ENCODE data around the gene RASGRP1.

Gene RASGRP1

DNA sequence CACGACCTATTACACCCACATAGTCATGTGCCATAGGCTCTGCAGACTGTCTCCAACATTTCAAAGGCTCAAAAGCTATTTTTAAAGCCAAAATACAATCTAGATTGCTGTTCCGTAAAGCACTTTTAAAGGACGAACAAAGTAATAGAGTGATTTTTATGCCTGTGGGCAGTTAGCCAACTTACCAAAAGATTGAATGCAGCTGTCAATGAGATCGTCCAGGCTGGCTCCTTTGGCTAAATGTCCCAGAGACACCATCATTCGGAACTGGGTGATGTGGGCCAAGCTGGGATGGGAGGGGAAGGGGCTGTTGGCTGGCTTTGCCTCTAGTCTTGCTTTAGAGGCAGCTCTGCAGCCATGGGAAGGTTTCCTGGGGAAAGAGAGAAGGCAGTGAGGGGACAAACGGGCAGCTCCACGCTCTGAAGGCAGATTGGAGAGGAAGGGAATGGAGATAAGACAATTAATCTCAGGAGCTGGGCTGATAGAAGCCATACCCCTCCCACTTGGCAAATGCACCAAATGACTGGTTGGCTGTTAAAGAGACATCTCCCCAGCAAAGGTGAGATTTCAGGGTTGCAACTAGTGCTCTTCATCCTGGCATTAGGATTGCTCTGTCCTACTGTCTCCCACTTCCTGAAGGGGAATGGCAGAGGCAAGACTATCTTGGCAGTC is 4.8 kb downstream of the RASGRP1 start:
- H3K27me3 Mint-ChIP-seq, result no peaks in the 10 kb centered on the region
- H3K4me3 Mint-ChIP-seq, result peak overlapping the region; percentile 77
- CTCF ChIA-PET, result interaction anchor here (1.2 to 11.1 kb wide), 5 partner anchors 65 to 137 kb away, joined by 3 to 341 read pairs (median 50); partner anchors contain the start of gene FAM98B
- no peaks in the 10 kb centered on the region for H3K9me3 Mint-ChIP-seq
- peaks cover 86% of the 10 kb centered on the region for H3K36me3 Mint-ChIP-seq
- no peak for DNase-seq
- H3K4me1 Mint-ChIP-seq, result peaks cover 76% of the 10 kb centered on the region
- H3K27ac Mint-ChIP-seq, result peak overlapping the region; percentile 96

DNA sequence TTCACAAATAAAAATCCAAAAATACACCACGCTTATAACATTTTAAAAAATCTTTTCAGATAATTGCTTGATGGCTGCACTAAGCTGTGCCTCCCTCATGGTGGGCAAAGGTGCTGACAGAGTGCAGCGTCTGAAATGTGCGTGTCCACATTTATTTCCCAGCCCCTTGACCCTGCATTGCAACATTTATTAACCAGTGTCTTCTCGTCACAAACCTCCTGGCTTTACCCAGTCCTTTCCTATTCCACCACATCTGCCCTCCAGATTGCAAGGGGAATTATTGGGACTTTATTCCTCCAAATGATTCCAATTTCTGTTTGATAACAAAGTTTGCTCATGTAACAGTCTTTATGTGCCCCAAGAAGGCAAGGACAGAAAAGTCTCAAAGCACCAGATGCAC is 5.5 kb downstream of the RASGRP1 start:
- peak overlapping the region; percentile 77 for H3K4me3 Mint-ChIP-seq
- H3K27ac Mint-ChIP-seq, result peak overlapping the region; percentile 96
- H3K9me3 Mint-ChIP-seq, result no peaks in the 10 kb centered on the region
- peaks cover 88% of the 10 kb centered on the region for H3K36me3 Mint-ChIP-seq
- no peaks in the 10 kb centered on the region for H3K27me3 Mint-ChIP-seq
- DNase-seq, result no peak
- H3K4me1 Mint-ChIP-seq, result peaks cover 83% of the 10 kb centered on the region
- CTCF ChIA-PET, result interaction anchor here (6.4 to 11.1 kb wide), 3 partner anchors 114 to 138 kb away, joined by 50 to 341 read pairs (median 64); no protein-coding TSS in a partner anchor

DNA sequence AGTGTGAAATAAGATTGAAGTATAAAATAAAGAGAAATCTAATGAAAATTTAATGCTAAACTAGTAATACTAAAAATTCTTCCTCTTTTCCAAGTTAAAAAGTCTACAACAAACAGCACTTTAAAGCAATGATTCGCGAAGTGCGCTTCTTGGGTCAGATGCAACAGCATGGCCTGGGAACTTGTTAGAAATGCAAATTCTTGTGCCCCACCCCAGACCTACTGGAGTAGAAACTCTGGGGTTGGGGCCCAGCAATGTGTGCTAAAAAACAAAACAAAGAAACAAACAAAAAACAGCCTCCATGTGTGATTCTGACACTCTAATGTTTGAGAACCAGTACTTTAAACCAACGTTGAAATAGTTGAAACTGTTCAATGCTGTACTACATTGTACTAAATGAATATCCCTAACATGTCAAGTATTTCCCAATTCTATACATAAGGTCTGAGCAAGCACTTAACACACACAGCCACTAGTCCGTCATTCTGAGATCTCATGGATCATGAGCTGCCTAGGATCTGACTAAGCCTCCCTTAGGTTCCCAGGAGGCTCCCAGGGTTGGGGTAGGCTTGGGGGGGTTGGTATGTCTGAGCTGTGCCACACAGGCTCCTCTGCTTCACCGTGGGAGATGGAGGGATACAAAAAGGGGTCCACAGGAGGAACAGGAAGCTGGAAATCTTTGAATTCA is 6.1 kb downstream of the RASGRP1 start:
- no peak for DNase-seq
- CTCF ChIA-PET, result interaction anchor here (6.4 to 11.1 kb wide), 3 partner anchors 114 to 138 kb away, joined by 50 to 341 read pairs (median 64); no protein-coding TSS in a partner anchor
- H3K27me3 Mint-ChIP-seq, result no peaks in the 10 kb centered on the region
- peak overlapping the region; percentile 96 for H3K27ac Mint-ChIP-seq
- peaks cover 89% of the 10 kb centered on the region for H3K4me1 Mint-ChIP-seq
- H3K36me3 Mint-ChIP-seq, result peaks cover 90% of the 10 kb centered on the region
- H3K9me3 Mint-ChIP-seq, result no peaks in the 10 kb centered on the region
- H3K4me3 Mint-ChIP-seq, result peak overlapping the region; percentile 77

GRCh38 chr15:38557921-38558320 is 6.7 kb downstream of the RASGRP1 start:
- Mint-ChIP-seq H3K27me3 (no peaks in the 10 kb centered on the region), H3K4me3 (peak overlapping the region; percentile 77), H3K36me3 (peaks cover 90% of the 10 kb centered on the region), H3K4me1 (peaks cover 95% of the 10 kb centered on the region), H3K9me3 (no peaks in the 10 kb centered on the region), H3K27ac (peak overlapping the region; percentile 96)
- DNase-seq, result peak; percentile 40
- CTCF ChIA-PET, result interaction anchor here (1.3 kb wide), 1 partner anchor 140 kb away, joined by 4 read pairs; no protein-coding TSS in a partner anchor

DNA sequence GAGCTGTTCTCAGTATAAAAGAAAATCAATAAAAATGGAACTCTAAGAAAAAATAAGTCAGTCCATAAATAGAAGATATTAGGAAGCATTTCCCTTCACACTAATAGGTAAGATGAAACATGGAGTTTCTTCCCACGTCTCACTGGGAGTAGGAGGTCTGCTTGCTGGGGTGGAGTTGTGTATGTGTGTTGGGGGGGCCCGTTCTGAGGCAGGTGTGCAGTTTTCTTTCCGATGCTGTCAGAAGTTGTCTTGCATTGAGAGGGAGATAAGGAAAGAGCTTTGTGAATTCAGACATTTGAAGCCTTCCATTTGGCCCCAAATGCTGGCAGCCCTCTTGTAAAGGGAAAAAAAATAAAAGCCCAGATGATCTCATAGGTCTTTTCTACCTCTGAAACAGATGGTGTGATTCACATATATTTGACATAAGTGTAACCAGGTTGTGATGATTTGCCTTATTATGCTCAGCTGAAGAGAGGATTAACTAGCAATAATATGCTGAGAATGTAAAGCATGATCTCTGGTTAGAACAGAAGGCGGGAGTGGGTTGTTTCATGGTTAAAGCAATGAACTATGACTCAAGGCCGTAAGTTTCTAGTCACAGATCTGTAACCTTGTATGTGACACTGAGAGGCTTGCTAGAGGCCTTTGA is 8.8 kb downstream of the RASGRP1 start:
- no peak for DNase-seq
- peaks cover 86% of the 10 kb centered on the region for H3K36me3 Mint-ChIP-seq

GRCh38 chr15:38554354-38554753 is 10.3 kb downstream of the RASGRP1 start:
- CTCF ChIA-PET, result interaction anchor here (1.5 to 4.9 kb wide), 4 partner anchors 9 to 129 kb away, joined by 4 to 25 read pairs (median 12); partner anchors contain the start of gene RASGRP1
- Mint-ChIP-seq H3K4me1 (peaks cover 88% of the 10 kb centered on the region), H3K36me3 (peaks cover 80% of the 10 kb centered on the region), H3K4me3 (no peak overlapping the region), H3K27me3 (no peaks in the 10 kb centered on the region), H3K27ac (peak overlapping the region; percentile 21), H3K9me3 (no peaks in the 10 kb centered on the region)
- no peak for DNase-seq

More for the DNA sequence above, 8.8 kb downstream of the RASGRP1 start:
- peak overlapping the region; percentile 75 for H3K27ac Mint-ChIP-seq
- CTCF ChIA-PET, result interaction anchor here (0.7 to 4.9 kb wide), 5 partner anchors 8 to 134 kb away, joined by 3 to 25 read pairs (median 4); partner anchors contain the start of gene RASGRP1
- H3K4me1 Mint-ChIP-seq, result peaks cover 98% of the 10 kb centered on the region
- H3K4me3 Mint-ChIP-seq, result peak overlapping the region; percentile 17
- H3K9me3 Mint-ChIP-seq, result no peaks in the 10 kb centered on the region
- no peaks in the 10 kb centered on the region for H3K27me3 Mint-ChIP-seq

- H3K36me3 Mint-ChIP-seq, result peaks cover 81% of the 10 kb centered on the region
- no peaks in the 10 kb centered on the region for H3K27me3 Mint-ChIP-seq
- CTCF ChIA-PET, result interaction anchor here (1.0 to 4.9 kb wide), 10 partner anchors 10 to 147 kb away, joined by 3 to 25 read pairs (median 4); partner anchors contain the start of gene RASGRP1
- H3K27ac Mint-ChIP-seq, result peak overlapping the region; percentile 5
- no peaks in the 10 kb centered on the region for H3K9me3 Mint-ChIP-seq
- DNase-seq, result no peak
- H3K4me3 Mint-ChIP-seq, result peak overlapping the region; percentile 11
- H3K4me1 Mint-ChIP-seq, result peaks cover 87% of the 10 kb centered on the region
Measured at GRCh38 chr15:38553071-38553470, 11.5 kb downstream of the RASGRP1 start.

DNA sequence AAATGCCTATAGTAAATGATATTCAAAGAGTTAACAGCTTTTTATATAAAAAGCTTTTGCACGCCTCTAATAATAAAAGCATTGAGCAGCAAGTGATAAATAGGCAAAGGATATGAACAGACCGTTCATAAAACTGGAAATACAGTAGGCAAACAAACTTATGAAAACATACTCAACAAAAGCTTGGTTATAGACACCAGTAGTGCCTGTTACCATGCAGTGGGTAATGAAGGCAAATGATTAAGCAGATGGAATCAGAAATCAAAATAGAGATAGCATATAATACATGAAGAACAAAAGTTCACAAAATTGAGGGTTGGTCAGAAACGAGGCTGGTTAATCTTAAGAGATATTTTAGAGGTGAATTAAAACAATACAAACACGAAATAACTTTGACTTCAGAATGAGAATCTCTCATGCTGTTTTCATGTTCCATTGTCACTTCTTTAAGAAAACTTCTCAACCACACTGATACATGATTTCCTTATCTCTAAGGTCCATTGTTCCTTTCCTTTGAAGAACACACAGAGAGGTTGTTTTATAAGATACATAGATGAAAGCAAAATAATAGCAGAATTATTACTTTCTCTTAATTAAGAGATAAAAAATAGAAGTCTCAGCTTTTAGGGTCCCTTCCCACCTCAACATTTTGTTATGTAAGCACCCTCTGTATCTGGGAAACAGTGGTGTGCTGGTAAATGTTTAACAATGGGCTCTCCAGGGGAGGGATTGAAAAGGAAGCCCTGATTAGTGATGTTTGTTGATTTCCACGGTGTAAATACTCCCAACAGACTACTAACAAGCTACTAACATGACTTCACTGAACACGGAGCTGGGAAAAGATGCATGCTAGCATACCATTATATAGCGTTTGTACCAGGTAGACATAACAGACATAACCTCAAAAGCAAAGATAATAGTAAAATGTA is 12.6 kb downstream of the RASGRP1 start:
- CTCF ChIA-PET, result interaction anchor here (1.0 to 4.9 kb wide), 8 partner anchors 11 to 148 kb away, joined by 3 to 25 read pairs (median 4); partner anchors contain the start of gene RASGRP1
- Mint-ChIP-seq H3K27ac (no peak overlapping the region), H3K36me3 (peaks cover 81% of the 10 kb centered on the region), H3K4me1 (peaks cover 87% of the 10 kb centered on the region), H3K27me3 (no peaks in the 10 kb centered on the region), H3K4me3 (peak overlapping the region; percentile 5), H3K9me3 (no peaks in the 10 kb centered on the region)
- DNase-seq, result no peak

- Mint-ChIP-seq H3K4me3 (no peak overlapping the region), H3K36me3 (peaks cover 78% of the 10 kb centered on the region), H3K27ac (no peak overlapping the region), H3K4me1 (peaks cover 84% of the 10 kb centered on the region), H3K9me3 (no peaks in the 10 kb centered on the region), H3K27me3 (no peaks in the 10 kb centered on the region)
- CTCF ChIA-PET, result no interaction called here
- no peak for DNase-seq
Measured at GRCh38 chr15:38549222-38549621, 15.4 kb downstream of the RASGRP1 start.

DNA sequence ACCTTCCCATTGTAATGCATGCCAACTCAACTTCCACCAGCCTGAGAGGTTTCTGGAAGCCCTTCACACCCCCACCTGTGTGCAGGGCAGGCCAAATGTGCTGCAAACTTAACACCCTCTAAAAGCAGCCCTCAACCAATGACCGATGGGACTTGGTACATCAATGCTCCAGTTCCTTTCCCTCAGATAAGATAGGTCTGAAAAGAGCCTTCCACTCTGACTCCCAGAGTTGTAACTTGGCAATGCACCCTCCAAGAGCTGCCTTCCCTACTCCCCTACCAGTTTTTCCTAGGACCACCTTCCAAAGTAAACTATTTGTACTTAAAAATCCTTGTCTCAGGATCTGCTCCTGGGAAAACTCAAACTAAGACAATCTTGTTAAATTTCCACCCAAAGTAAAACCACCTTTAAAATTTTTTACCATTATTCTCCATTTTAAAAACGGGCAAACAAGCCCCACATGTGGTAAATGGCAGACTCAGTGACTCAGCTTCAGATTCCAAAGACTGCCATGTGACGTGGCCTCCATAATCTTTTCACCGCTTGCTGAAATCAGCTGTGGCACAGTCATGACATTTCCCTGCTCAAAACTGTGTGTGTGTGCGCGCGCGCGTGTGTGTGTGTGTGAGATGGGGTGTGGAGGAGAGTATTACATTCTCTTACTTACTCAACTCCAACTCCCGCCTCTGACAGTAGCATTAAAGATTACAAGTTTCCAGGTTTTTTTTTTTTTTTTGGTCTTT is 17.2 kb downstream of the RASGRP1 start:
- H3K4me1 Mint-ChIP-seq, result peaks cover 78% of the 10 kb centered on the region
- H3K36me3 Mint-ChIP-seq, result peaks cover 75% of the 10 kb centered on the region
- no peak for DNase-seq
- peak overlapping the region; percentile 24 for H3K27ac Mint-ChIP-seq
- no peaks in the 10 kb centered on the region for H3K9me3 Mint-ChIP-seq
- no peak overlapping the region for H3K4me3 Mint-ChIP-seq
- CTCF ChIA-PET, result no interaction called here
- no peaks in the 10 kb centered on the region for H3K27me3 Mint-ChIP-seq

GRCh38 chr15:38545179-38545578 is 19.4 kb downstream of the RASGRP1 start:
- Mint-ChIP-seq H3K27me3 (no peaks in the 10 kb centered on the region), H3K4me1 (peaks cover 86% of the 10 kb centered on the region), H3K27ac (no peak overlapping the region), H3K4me3 (no peak overlapping the region), H3K36me3 (peaks cover 80% of the 10 kb centered on the region), H3K9me3 (no peaks in the 10 kb centered on the region)
- CTCF ChIA-PET, result interaction anchor here (1.4 to 1.6 kb wide), 2 partner anchors 11 to 24 kb away, joined by 3 to 4 read pairs; no protein-coding TSS in a partner anchor
- no peak for DNase-seq

GRCh38 chr15:38541026-38541425 is 23.6 kb downstream of the RASGRP1 start:
- Mint-ChIP-seq H3K4me3 (no peak overlapping the region), H3K9me3 (no peaks in the 10 kb centered on the region), H3K36me3 (peaks cover 70% of the 10 kb centered on the region), H3K4me1 (peaks cover 89% of the 10 kb centered on the region), H3K27me3 (no peaks in the 10 kb centered on the region), H3K27ac (no peak overlapping the region)
- CTCF ChIA-PET, result interaction anchor here (0.7 to 1.1 kb wide), 2 partner anchors 149 to 158 kb away, joined by 3 read pairs; no protein-coding TSS in a partner anchor
- no peak for DNase-seq
